ENCODE results near the gene GOLPH3L.

DNA sequence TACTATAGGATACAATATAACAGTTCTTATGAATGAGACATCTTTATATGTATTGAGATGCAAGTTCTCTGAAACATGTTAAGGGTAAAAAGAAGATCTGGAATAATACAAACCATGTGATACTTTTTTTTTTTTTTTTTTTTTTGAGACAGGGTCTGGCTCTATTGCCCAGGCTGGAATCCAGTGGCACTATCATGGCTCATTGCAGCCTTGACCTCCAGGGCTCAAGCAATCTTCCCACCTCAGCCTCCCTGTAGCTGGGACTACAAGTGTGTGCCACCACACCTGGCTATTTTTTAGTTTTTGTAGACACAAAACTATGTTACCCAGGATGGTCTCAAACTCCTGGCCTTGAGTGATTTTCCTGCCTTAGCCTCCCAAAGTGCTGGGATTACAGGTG, 95.4 kb downstream of the GOLPH3L start:
- TF ChIP-seq, protein P1, sequence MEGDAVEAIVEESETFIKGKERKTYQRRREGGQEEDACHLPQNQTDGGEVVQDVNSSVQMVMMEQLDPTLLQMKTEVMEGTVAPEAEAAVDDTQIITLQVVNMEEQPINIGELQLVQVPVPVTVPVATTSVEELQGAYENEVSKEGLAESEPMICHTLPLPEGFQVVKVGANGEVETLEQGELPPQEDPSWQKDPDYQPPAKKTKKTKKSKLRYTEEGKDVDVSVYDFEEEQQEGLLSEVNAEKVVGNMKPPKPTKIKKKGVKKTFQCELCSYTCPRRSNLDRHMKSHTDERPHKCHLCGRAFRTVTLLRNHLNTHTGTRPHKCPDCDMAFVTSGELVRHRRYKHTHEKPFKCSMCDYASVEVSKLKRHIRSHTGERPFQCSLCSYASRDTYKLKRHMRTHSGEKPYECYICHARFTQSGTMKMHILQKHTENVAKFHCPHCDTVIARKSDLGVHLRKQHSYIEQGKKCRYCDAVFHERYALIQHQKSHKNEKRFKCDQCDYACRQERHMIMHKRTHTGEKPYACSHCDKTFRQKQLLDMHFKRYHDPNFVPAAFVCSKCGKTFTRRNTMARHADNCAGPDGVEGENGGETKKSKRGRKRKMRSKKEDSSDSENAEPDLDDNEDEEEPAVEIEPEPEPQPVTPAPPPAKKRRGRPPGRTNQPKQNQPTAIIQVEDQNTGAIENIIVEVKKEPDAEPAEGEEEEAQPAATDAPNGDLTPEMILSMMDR (IDR thresholded peaks at IDR 0.05) = no peak
- TF ChIP-seq POLR2A (IDR thresholded peaks at IDR 0.05; ENCODE audit: low read depth) (no peak), POLR2AphosphoS5 (IDR thresholded peaks at IDR 0.05) (no peak), EP300 (IDR thresholded peaks at IDR 0.05) (no peak)
